Activated naive CD8-positive, alpha-beta T cell treated with anti-CD3 and anti-CD28 coated beads, Interleukin-2, amount 50 U/mL, for 24 hours (primary cell): Measurements from ENCODE around the gene RGS1.
A peak's percentile ranks its signal among the peaks of the same experiment; 100 is the strongest.

ENCODE experiments used
- ATAC-seq: fragments of 150-1000 bp; cut with Tn5 transposase; one replicate; pipeline ENCODE4 v1.10.0; 2021
- DNase-seq: peaks from one replicate; pipeline ENCODE4 v3.0.0; 2021
- H3K27ac Mint-ChIP-seq: one replicate; pipeline ENCODE4 v1.8.0; 2021; ENCODE audit warnings: mild to moderate bottlenecking, mixed read lengths
- H3K27me3 Mint-ChIP-seq: one replicate; pipeline ENCODE4 v1.8.0; 2021; ENCODE audit warnings: mixed read lengths
- H3K36me3 Mint-ChIP-seq: one replicate; pipeline ENCODE4 v1.8.0; 2021; ENCODE audit warnings: low read depth, mixed read lengths
- H3K4me1 Mint-ChIP-seq: one replicate; pipeline ENCODE4 v1.8.0; 2021; ENCODE audit warnings: mixed read lengths
- H3K4me3 Mint-ChIP-seq: one replicate; pipeline ENCODE4 v1.8.0; 2021; ENCODE audit warnings: mild to moderate bottlenecking, moderate library complexity, mixed read lengths
- H3K9me3 Mint-ChIP-seq: one replicate; pipeline ENCODE4 v1.8.0; 2021; ENCODE audit warnings: mixed read lengths

Gene RGS1

DNA sequence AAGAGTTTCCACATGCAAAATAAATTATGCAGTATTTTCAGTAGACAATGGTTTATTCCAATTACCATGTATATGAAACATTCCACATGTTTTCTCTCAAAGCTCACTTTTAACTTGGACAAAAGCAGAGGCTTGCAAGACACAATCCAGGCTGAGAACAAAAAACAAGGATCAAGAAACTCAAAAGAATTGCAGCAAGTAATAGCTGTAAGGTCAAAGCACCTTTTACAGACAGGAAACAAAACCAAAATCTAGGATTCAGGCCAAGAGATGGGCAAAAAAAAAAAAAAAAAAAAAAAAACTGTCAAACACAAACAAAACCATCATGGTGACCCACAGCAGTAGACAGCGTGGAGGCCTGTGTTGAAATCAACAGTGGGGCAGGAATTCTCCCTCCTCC, 9.3 kb downstream of the RGS1 start:
- DNase-seq (no peak), ATAC-seq (no peak)
- Mint-ChIP-seq H3K4me1 (peaks cover 14% of the 10 kb centered on the region), H3K27me3 (peaks cover 4% of the 10 kb centered on the region), H3K9me3 (no peaks in the 10 kb centered on the region), H3K27ac (no peak overlapping the region), H3K36me3 (no peaks in the 10 kb centered on the region), H3K4me3 (no peak overlapping the region)

DNA sequence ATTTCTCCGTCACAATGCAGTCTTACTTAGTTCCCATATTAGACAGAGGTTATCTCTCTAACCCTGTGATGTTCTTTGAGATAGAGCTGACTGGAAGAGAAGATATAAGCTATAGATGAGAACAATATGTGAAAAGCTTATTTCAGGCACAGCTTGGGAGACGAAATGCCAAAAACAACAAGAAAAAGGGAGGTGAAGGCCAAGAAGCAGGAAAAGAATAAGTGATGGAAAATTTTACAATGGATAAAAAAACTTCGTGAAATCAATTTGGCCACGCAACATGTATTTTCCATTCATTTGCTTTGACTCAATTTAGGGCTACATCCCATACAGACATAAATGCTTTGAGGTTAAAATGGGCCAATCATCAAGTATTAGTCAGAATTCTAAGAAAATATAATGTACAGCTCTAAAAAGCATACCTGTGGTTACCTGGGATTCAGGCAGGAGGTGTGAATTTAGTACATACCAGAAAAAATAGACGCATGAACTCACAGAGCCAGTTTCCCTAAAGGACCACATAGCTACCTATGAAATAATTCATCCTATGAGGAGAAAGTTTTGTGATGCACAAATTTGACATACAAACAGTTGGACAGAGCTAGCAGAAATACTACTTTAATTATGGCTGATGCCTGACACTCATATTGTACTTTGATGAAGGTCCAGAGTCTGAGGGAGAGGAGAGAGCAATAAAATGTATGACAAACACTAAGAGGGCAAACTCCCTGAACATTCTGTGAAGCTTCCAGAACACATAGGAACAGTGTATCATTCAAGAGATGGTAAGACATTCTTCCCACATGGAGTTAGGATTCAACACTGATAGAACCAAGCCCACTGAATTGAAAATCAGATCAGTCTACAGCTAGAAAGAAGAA, 12.1 kb downstream of the RGS1 start:
- H3K9me3 Mint-ChIP-seq: no peaks in the 10 kb centered on the region
- peaks cover 8% of the 10 kb centered on the region for H3K27me3 Mint-ChIP-seq
- no peak overlapping the region for H3K27ac Mint-ChIP-seq
- peaks cover 6% of the 10 kb centered on the region for H3K4me1 Mint-ChIP-seq
- ATAC-seq (no peak), DNase-seq (no peak)
- no peaks in the 10 kb centered on the region for H3K36me3 Mint-ChIP-seq
- H3K4me3 Mint-ChIP-seq: no peak overlapping the region

DNA sequence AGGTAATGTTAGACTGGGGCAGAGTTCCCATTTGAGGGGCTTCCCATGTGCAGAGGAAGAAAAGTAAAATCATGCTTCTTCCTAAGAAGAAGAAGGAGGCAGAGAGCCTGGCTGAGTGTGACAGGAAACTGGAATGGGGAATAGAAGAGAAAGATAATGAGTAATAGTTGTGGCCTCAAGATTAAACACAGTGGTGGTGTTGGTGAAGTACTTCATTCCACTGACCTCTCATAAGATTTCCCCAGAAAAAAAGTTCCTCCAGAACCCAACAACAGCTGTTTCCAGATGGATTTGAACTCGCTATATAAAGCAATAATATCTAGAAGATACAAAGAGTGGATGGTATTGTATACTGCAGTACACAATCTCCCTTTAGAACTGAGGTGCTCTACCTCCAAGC, 13.0 kb downstream of the RGS1 start:
- no peak for ATAC-seq
- peaks cover 8% of the 10 kb centered on the region for H3K27me3 Mint-ChIP-seq
- H3K9me3 Mint-ChIP-seq: no peaks in the 10 kb centered on the region
- no peaks in the 10 kb centered on the region for H3K36me3 Mint-ChIP-seq
- H3K4me1 Mint-ChIP-seq: peaks cover 6% of the 10 kb centered on the region
- H3K4me3 Mint-ChIP-seq: no peak overlapping the region
- DNase-seq: no peak
- no peak overlapping the region for H3K27ac Mint-ChIP-seq

DNA sequence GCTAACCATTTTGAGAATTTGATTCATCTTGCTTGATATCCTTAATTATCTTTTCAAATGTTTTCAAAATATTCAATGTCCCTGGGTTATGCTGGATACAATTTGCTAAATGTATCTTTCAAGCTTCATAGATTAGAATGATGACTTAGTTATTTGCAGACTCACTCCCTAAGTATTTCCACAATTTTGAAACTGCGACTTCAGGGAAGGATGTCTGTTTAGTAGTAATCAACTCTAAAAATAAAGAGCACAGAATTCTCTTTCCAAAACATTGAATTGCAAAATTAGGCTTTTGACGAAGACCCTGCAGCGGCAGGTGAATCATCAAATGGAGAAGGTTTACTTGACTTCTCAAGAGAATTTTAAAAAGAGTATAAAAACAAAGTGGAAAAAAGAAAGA, 14.2 kb downstream of the RGS1 start:
- Mint-ChIP-seq H3K36me3 (no peaks in the 10 kb centered on the region), H3K27me3 (peaks cover 5% of the 10 kb centered on the region), H3K27ac (no peak overlapping the region), H3K4me3 (no peak overlapping the region), H3K9me3 (no peaks in the 10 kb centered on the region), H3K4me1 (peaks cover 6% of the 10 kb centered on the region)
- DNase-seq (no peak), ATAC-seq (no peak)

GRCh38 chr1:192592517-192592916, 16.9 kb downstream of the RGS1 start:
- ATAC-seq (no peak), DNase-seq (no peak)
- H3K36me3 Mint-ChIP-seq: no peaks in the 10 kb centered on the region
- no peak overlapping the region for H3K4me3 Mint-ChIP-seq
- H3K27me3 Mint-ChIP-seq: peaks cover 7% of the 10 kb centered on the region
- no peak overlapping the region for H3K27ac Mint-ChIP-seq
- H3K9me3 Mint-ChIP-seq: no peaks in the 10 kb centered on the region
- peaks cover 3% of the 10 kb centered on the region for H3K4me1 Mint-ChIP-seq

DNA sequence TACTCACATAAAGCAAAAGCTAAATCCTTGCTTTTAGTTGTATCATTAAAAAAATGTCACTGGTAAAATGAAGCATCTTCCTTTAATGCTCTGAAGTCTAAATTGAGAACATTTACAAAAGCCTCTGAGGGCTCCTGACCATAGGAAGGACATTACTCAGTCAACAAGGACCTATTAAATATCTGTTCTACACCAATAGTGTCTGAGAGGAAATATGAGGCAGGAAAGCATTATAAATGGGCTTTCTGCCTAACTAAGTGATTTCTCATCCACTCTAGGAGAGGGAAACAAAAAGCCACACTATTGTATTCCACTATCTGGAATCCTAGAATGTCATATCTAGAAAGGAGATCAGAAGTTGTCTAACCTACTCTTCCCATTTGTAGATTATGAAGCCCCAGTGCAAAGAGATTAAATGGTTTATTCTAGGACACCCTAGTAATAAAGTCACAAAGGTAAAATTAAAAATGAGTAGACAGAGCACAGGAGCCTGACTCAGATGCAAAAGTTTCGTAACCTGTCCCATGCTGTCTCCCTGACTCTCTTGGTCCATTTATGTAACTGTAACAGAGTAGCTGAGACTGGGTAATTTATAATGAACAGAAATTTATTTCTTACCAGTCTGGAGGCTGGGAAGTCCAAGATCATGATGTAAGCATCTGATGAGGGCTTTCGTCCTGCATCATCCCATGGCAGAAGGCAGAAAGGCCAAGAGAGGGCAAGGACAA, 17.6 kb downstream of the RGS1 start:
- H3K4me3 Mint-ChIP-seq: no peak overlapping the region
- no peak for ATAC-seq
- H3K9me3 Mint-ChIP-seq: no peaks in the 10 kb centered on the region
- H3K4me1 Mint-ChIP-seq: no peaks in the 10 kb centered on the region
- H3K27ac Mint-ChIP-seq: no peak overlapping the region
- H3K36me3 Mint-ChIP-seq: no peaks in the 10 kb centered on the region
- H3K27me3 Mint-ChIP-seq: peaks cover 7% of the 10 kb centered on the region
- DNase-seq: no peak

- Mint-ChIP-seq H3K9me3 (no peaks in the 10 kb centered on the region), H3K4me1 (peaks cover 11% of the 10 kb centered on the region), H3K4me3 (no peak overlapping the region), H3K27ac (no peak overlapping the region), H3K36me3 (no peaks in the 10 kb centered on the region), H3K27me3 (peaks cover 7% of the 10 kb centered on the region)
- DNase-seq (no peak), ATAC-seq (no peak)
Observed at GRCh38 chr1:192595299-192595698, 19.7 kb downstream of the RGS1 start.

GRCh38 chr1:192598589-192598988, 23.0 kb downstream of the RGS1 start:
- DNase-seq: no peak
- no peak overlapping the region for H3K4me3 Mint-ChIP-seq

DNA sequence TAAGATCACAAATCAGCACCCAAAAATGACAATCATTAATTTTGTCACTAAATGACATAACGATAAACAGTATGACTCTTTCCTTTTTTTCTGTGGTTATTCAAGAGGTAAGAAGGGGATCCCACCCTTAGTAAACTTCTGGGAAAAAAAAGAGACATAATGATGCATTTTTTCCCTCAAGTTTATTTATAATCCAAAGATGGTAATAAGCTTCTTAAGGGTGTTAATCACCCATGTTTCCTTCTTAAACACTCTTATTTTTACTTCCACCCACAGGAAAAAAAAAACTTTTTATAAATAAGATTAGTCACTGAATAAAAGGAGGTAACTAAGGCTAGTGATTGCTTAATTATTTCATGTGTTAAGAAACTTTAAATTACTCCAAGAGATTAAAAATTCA, 24.7 kb downstream of the RGS1 start:
- Mint-ChIP-seq H3K27me3 (no peaks in the 10 kb centered on the region), H3K36me3 (no peaks in the 10 kb centered on the region), H3K27ac (peak overlapping the region; percentile 40), H3K4me3 (no peak overlapping the region), H3K4me1 (peaks cover 46% of the 10 kb centered on the region), H3K9me3 (no peaks in the 10 kb centered on the region)
- DNase-seq (no peak), ATAC-seq (peak; percentile 29)

More at GRCh38 chr1:192598589-192598988, 23.0 kb downstream of the RGS1 start:
- H3K9me3 Mint-ChIP-seq: no peaks in the 10 kb centered on the region
- peaks cover 3% of the 10 kb centered on the region for H3K27me3 Mint-ChIP-seq
- peaks cover 42% of the 10 kb centered on the region for H3K4me1 Mint-ChIP-seq
- ATAC-seq: no peak
- H3K36me3 Mint-ChIP-seq: no peaks in the 10 kb centered on the region
- H3K27ac Mint-ChIP-seq: no peak overlapping the region

DNA sequence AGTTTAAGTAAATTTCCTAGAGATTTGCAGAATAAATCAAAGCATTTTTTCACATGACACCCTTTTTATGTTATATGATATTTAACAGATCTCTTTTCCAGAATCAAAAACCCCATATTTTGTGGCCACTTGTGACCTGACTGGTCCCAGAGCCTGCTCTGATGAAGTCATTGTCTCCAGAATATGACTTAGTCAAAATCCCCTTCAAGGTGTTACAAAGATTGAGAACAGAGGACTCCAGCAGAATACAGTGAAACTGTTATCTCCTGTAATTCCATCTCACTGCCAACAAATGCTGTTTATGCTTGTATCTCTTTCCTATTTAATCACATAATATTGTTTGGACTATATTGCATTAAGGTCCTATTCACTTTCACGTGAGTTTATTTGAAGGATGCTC, 25.6 kb downstream of the RGS1 start:
- Mint-ChIP-seq H3K9me3 (no peaks in the 10 kb centered on the region), H3K4me3 (no peak overlapping the region), H3K4me1 (peaks cover 47% of the 10 kb centered on the region), H3K27me3 (peaks cover 2% of the 10 kb centered on the region), H3K36me3 (no peaks in the 10 kb centered on the region), H3K27ac (peak overlapping the region; percentile 40)
- DNase-seq (no peak), ATAC-seq (peak; percentile 83)

DNA sequence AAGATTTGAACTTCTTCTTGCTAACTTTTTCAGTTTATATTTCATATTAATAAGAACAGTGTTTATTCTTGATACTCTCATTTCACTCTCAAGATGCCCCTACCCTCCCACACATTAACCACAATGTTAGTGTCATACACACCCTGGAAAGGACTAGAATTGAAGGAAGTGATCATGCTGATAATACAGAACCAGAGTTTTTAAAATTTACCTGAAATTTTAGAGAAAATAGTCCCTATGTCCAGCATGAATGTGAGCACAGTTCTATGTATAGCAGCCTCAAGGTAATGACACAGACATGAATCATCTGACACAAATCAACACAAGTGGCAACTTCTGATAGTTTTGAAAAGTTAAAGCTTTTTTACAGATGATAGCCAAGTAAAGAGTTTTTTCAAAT, 26.0 kb downstream of the RGS1 start:
- no peak for DNase-seq
- Mint-ChIP-seq H3K27ac (peak overlapping the region; percentile 40), H3K9me3 (no peaks in the 10 kb centered on the region), H3K36me3 (no peaks in the 10 kb centered on the region), H3K4me3 (no peak overlapping the region), H3K4me1 (peaks cover 47% of the 10 kb centered on the region), H3K27me3 (peaks cover 2% of the 10 kb centered on the region)
- ATAC-seq: peak; percentile 22

GRCh38 chr1:192602757-192603156, 27.2 kb downstream of the RGS1 start:
- no peak overlapping the region for H3K4me3 Mint-ChIP-seq
- peaks cover 47% of the 10 kb centered on the region for H3K4me1 Mint-ChIP-seq
- ATAC-seq (no peak), DNase-seq (no peak)
- H3K27ac Mint-ChIP-seq: no peak overlapping the region
- no peaks in the 10 kb centered on the region for H3K36me3 Mint-ChIP-seq
- H3K27me3 Mint-ChIP-seq: peaks cover 2% of the 10 kb centered on the region
- no peaks in the 10 kb centered on the region for H3K9me3 Mint-ChIP-seq

DNA sequence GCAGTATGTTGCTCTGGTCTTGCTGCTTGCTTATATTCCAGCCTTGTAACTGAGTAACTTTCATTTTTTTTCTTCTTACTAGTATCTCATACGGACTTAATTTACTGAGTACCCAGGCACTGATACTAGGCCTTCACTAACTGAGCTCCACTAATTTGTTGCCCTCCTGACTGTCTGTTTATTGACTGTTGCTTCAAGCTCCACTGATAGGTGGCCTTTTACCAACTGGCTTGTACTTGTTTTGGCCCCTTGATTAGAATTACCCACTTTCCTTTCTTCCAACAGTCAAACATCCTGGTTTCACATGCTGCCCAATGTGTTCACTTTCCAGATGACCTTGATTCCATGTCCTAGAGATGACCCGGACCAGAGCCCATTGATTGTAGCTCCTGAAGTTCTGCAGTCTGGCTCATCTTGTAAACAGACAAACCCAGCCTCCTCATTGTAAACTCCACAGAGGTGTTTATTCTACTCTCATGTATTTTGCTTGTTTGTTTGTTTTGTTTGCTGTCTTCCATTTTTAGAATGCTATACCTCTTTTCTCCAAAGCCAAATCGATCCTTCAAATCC, 27.7 kb downstream of the RGS1 start:
- ATAC-seq (no peak), DNase-seq (no peak)
- Mint-ChIP-seq H3K4me3 (no peak overlapping the region), H3K36me3 (no peaks in the 10 kb centered on the region), H3K4me1 (peaks cover 49% of the 10 kb centered on the region), H3K27me3 (peaks cover 2% of the 10 kb centered on the region), H3K27ac (no peak overlapping the region), H3K9me3 (no peaks in the 10 kb centered on the region)

GRCh38 chr1:192604979-192605620, 29.5 kb downstream of the RGS1 start:
- Mint-ChIP-seq H3K27ac (no peak overlapping the region), H3K4me3 (no peak overlapping the region), H3K36me3 (no peaks in the 10 kb centered on the region), H3K9me3 (no peaks in the 10 kb centered on the region), H3K27me3 (peaks cover 2% of the 10 kb centered on the region), H3K4me1 (peaks cover 56% of the 10 kb centered on the region)
- ATAC-seq (no peak), DNase-seq (no peak)
